ENCODE results near the gene SKAP2.

The SKAP2 gene, protein sequence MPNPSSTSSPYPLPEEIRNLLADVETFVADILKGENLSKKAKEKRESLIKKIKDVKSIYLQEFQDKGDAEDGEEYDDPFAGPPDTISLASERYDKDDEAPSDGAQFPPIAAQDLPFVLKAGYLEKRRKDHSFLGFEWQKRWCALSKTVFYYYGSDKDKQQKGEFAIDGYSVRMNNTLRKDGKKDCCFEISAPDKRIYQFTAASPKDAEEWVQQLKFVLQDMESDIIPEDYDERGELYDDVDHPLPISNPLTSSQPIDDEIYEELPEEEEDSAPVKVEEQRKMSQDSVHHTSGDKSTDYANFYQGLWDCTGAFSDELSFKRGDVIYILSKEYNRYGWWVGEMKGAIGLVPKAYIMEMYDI

GRCh38 chr7:26864309-26865093 lies at the start of gene SKAP2:
SKAP2 (minus strand) TSS chr7:26864590; CDS start chr7:26864429, 161 bp downstream.
- DNase-seq, result peak; percentile 44 to 98 (median 92)

GRCh38 chr7:26912933-26913536 lies 48.6 kb upstream of the SKAP2 start:
- DNase-seq, result no peak

GRCh38 chr7:26912338-26912737 lies 47.9 kb upstream of the SKAP2 start:
- DNase-seq, result no peak

- DNase-seq, result no peak
Measured at GRCh38 chr7:26910221-26910620, 45.8 kb upstream of the SKAP2 start.

DNA sequence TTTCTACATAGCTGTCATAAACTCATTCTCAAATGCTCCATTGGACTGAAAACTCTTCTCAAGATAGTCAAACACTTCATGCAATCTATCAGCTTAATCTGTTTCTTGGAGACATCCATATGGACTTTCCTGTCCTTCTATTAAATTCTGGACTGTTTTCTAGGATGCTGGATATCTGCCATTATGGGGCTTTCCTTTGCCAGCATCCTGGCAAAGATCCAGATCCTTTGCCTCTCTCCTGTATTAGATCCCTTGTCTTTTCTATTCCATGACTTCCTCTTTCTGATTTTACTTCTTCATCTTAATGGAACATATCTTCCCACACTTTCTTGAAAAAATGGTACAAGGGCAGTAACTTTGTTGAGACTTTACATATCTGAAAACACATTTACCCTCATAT lies 35.9 kb upstream of the SKAP2 start:
- DNase-seq, result no peak

DNA sequence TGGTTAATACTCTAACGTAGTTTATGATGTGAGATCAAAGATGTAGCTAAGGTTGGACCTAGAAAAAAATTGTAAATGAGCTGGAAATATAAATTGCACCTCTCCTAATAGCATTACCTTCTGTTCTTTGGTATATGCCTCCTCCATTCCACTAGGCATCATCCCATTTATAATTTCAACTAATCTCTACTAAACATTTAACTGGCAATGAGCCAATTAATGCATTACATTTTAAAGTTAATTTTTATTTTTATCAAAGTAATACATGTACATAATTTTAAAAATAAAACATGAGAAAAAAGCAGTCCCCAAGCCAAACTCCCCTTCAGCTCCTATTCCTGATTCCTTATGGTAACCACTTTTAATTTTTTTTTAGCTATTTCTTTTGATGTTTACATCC lies 35.1 kb upstream of the SKAP2 start:
- DNase-seq, result no peak

DNA sequence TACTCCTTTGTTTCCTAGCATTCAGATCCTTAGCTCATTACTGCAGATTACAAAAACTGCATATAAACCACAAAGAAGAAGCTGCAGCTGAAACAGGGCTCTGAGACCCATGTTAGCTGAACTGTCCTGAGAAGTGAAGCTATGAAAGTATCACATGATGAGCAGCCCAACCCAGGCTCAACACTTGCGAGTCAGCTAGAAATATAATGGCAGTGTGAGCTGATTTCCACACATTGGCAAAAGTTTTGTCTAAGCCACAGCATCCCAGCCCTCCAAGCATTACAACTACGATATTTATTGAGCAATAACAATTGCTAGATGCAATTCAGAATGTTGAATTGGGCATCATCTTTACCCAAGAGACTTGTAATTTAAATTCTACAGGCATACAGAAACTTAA lies 34.5 kb upstream of the SKAP2 start:
- no peak for DNase-seq

- no peak for DNase-seq
Measured at GRCh38 chr7:26897928-26898327, 33.5 kb upstream of the SKAP2 start.

DNA sequence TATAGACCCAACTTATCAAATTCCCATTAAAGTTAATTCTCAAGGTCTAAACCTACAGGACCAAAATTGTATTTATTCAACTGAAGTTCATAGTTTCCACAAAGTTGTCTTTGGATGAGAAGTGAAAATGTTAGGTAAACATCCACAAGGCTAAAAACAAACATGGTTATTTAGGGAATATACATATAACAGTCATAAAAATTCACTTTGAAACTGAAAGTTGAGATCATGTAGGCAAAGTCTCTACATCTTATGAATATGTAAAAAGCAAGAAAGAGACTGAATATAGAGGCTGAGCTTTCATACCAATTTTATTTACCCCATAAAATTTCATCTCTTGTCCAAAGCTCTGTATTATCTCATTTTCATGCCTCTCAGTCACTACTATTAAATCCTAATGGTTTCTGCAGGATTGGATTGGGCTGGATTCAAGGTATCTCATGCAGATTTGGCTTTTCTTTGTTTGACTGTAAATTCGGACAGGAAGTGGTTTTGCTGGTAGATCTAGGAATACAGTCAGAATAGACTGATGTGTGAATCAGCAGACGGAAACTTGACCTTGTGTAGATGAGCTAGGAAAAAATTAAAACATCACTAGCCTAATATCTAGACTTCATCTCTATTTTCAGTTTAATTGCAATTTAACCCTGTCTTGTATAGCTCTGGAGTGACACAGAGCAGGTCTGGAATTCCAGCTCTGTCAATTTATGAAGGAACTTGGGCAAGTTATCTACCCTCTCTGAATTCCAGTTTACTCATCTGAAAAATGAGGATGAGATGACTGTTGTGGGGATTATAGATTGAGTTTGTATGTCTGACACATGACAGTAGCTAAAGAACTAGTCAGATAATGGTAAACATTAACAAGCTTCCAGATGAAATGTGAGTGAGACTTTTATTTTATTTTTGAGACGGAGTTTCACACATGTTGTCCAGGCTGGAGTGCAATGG lies 27.3 kb upstream of the SKAP2 start:
- DNase-seq, result no peak

DNA sequence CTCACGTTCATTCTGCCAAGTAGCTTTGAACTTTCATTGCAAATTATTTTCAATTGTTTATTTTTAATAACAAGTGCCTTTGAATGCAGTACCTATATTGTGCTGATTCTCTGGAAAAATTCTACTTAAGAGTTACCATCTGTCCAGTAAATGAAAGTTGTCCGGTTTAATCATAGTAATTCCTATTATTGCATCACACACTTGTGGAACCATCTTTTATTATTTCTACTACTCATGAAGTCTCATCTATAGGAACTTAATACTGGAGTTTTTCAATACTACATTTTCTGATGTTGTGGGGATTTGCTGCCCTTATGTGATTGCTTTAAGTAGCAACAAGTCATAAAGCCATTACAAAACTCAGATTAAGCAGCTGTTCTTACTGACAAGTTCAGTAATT lies 16.5 kb upstream of the SKAP2 start:
- DNase-seq, result no peak

GRCh38 chr7:26879671-26880070 lies 15.3 kb upstream of the SKAP2 start:
- DNase-seq, result no peak

DNA sequence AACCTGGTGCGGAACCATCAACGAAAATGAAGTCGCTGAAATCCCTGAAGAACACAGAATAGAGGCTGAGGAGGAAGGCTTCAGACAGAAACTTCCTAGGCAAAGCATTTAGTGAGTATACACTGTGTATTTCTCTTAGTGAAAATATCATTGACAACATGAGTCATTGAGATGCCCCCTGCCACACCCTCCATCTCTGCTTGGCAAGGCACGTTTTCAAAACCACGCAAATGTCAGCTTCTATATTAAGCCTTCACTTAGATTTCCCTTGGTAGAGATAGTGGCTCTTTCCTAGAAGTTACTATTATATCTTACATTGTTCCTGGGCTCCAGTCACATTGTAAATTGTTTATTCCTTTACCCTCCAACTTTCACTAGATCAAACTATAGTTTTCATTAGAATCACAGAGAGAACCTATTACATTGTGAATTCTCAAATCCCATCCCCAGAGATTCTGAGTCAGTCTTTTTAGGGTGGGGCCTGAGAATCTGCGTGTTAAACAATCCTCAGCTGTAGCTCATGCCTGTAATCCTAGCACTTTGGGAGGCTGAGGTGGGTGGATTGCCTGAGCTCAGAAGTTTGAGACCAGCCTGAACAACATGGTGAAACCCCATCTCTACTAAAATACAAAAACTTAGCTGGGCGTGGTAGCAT lies 4.6 kb upstream of the SKAP2 start:
- DNase-seq, result no peak

DNA sequence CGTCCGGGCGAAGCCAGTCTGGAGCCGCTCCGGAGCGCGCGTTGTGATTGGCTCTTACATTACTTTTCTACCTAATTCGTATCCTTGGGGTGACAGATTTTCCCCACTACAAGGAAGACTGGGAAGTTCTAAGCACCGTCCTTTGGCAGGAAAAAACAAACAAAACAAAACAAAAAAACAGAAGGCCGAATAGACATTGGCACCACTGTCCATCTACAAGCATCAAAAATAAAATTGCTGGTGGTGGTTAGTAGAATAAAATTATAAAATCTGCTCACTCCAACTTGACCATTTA lies 651 bp upstream of the SKAP2 start:
- peak in 9 of 56 donors; percentile 28 to 69 (median 53) for DNase-seq

DNA sequence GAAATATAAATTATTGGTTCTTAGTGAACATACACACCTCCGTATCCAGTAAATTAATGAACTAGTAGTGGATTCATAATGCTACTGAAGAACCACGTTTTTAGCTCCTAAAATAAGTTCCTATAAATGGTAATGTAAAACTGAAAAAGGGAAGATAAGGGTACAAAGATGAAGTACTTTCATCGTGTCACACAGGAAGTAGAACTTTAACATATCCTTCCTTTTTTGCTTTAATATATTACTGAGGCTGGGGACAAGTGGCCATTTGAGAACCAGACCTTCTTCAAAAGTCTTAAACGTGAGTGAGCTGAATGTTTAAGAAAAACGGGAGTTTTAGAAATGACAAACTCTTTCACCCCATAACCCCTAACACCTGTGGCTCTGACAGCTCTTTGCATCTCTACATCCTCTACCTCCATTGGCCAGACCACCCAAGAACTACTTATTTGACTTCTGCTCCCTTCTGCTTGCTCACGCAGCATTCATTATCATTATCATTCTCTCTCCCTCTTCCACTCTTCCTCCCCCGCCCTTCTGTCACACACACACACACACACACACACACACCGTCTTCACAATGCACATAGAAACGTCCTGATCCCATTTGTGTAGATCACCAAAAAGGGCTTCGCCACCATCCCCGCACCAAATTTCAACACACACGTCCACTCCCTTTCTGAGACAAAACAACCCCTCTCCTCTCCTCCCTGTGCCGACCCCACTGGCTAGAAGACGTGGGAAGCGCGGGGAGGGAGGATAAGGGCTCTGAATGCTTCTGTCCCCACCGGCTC lies 677 bp downstream of the SKAP2 start:
- DNase-seq, result peak in 5 of 56 donors; percentile 3 to 47 (median 27)

GRCh38 chr7:26862834-26863233 lies 1.6 kb downstream of the SKAP2 start:
- no peak for DNase-seq

DNA sequence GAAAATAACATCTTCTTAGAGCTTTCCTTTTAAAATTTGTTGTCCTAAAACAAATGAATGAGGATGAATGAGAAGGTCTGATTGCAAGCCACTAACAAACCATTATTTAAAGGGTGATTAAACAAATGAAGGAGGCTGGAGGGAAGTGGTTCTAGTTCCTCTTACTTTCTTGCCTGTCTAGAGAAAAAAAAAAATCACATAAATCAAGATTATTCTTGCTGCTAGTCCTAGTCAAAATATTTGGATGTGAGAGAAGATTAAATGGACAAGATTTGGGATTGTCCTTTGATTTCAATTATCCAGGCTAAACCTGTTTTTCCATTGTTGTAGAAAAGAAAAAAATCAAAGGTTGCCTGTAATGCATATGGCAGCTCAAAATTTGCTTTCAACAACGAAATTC lies 3.3 kb downstream of the SKAP2 start:
- no peak for DNase-seq

DNA sequence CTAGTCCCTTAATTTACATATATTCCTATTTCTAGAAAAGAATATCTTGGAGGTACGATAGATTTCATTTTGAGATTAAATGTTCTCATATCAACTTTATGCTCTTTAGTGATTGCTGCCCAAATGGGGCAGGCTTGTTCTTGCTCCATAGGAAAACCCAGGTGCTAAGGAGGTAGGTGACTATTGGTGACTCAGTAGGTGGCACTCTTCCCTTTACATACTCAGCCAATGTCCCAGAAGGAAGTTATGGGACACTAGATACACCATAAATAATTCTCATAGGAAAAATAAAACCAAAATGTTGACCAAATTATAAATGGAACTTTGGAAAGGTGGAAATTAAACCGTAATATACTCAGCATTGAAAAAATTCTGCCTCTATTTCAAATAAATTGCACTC lies 4.0 kb downstream of the SKAP2 start:
- DNase-seq, result no peak

DNA sequence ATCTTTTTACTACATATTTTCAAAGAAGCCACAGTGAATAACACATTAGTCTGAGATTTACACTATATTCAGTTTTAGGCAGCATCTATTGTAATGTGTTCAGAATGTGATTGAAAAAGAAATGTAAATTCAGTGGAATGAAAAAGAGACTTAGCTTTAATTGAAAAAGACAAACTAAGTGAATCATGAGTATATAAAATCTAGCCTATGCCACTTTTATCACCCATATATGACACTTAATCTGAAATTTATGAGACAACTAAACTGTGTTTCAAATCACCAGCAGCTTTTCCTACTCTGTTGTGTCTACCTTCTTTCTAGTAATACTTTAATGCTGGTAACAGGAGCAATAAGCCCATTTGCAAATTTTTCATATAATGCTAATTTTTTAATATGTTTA lies 4.7 kb downstream of the SKAP2 start:
- no peak for DNase-seq

- DNase-seq, result no peak
Measured at GRCh38 chr7:26858735-26859134, 5.7 kb downstream of the SKAP2 start.

DNA sequence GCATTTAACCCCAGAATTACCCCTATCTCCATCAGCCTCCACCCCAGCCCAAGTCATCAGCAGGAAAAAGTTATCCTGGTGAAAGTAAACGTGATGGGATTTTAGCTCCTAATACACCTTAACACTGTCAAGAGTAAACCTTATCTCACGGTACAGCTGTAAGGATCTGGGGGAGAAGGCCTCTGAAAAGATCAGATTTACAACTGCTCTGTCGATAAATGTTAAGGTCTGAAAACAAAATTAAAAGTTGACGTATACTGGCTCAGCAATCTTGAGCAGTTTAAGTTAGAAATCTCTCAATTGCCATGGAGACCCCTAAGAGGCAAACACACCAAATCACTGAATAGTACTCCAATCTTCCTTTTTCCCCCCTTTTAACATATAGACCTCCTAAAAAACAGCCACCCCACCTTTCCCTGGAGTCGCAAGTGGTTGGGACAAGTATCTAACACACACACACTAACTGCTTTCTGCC lies 6.1 kb downstream of the SKAP2 start:
- no peak for DNase-seq

Measured in nucleus accumbens (tissue), 56 donors.